T follicular helper cell (primary cell): ENCODE results near the gene HMGCLL1.

Experiments
- DNase-seq: peaks from one replicate; pipeline ENCODE4 v3.0.0-alpha.2; 2020; ENCODE audit warnings: low read depth

HMGCLL1 gene

DNA sequence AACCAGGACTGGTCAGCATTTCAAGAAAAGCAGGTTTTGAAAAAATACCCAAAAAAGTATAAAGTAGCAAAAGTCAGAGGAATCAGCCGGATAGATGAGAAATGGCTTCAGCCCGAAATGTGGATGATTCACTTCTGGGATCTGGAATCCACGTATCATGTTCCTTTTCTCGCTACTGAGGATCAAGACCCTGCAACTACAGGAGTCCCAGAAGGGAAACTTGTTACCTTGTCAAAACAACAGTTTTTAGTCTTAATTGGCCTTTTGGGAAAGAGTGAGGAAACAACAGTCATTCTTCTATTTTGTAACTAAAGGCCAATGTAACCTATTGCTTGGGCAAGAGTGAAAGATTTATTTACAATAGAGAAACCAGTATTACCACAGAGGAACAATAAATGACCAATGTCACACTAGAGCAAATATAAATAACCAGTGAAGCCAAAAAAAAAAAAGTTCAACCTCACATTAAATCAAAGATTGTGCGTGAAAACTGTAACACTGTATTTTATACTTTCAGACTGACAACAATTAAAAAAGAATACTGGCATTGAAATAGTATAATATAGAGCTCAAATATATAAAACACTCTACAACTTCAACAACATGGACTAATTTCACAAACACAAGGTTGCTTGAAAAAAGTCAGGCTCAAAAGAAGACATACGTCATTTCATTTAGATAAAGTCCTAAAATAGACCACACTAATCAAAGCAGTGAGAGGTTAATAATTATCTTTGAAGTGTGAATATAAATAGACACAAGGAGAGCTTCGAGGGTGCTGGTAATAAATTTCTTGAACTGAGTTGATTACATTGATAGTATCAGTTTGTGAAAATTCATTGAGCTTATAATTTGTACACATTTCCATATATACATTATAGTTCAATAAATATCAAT lies 135.5 kb downstream of the HMGCLL1 start:
- no peak for DNase-seq

DNA sequence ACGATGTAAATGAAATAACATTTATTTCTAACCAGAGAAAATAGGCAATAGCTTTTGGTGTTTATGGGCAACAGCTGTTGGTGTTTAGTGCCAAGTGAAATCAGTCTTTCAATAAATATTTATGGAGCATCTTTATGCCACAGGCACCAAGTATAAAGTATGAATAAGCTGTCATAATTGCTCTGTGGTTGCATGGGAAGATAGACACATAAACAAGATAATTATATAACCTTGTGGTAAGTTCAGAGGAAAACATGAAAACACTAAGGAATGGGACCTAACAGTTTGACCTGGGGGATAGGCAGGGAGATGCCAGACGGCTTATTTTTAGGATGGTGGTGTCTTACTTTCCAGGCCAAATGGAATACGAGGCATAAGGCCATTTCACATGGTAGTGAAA lies 140.8 kb downstream of the HMGCLL1 start:
- no peak for DNase-seq

DNA sequence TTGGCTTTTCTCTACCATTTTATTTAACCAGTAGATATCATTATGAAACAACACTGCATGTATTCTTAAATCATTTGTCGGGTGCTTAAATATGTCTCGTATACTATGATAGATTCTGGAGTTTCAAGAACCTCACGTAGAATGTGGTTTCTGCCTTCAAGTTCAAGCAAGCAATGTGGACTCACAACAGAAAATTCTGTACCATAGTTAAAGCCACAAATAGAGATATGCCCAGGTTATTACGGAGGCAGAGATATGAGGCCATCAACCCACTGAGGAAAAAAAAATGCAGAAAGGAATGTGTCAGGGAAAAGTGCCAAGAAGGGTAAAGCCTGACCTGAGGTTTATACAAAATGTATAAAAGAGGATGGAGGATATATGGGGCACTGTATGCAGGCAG lies 141.9 kb downstream of the HMGCLL1 start:
- no peak for DNase-seq

DNA sequence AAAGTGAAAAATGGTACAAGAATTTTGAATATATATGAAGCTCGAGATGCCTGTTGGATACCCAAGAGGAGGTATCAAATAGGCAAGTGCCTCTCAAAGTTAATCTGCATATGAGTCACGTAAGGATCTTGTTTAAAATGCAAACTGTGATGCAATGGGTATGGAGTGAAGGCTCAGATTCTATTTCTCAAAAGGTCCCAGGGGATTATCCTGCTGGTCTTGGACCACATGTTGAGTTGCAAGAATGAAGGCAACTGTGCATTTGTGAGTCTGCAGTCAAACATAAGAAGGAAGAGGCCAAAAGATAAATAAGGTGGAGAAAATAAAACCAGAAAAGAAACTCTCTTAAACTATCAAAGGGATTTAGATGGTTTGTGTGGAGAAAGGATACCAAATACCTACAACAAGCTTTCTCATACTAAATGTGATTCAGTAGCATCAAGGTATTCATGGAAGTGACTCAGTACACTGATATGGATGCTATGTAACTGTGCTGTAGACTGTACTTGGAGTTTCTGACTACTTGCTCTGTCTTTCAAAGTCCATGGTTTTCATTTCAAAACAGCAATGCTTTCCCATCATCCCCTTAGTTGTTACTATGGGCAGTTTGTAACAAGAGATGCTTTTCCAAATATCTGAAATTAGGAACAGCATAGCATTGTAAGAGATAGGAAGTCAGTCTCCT lies 145.4 kb downstream of the HMGCLL1 start:
- no peak for DNase-seq

DNA sequence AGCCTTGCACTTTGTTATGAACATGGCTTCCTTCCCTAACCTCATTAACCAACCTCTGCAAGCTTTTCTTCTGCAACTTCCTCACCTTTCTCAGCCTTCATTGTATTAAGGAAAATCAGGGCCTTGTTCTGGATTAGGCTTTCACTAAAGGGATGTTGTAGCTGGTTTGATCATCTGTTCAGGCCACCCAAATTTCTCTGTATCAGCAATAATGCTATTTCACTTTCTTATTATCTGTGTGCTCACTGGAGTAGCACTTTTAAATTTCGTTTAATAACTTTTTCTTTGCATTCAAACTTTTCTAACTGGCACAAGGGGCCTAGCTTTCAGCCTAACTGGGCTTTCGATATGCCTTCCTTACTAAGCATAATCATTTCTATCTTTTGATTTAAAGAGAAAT lies 155.1 kb downstream of the HMGCLL1 start:
- DNase-seq, result no peak

DNA sequence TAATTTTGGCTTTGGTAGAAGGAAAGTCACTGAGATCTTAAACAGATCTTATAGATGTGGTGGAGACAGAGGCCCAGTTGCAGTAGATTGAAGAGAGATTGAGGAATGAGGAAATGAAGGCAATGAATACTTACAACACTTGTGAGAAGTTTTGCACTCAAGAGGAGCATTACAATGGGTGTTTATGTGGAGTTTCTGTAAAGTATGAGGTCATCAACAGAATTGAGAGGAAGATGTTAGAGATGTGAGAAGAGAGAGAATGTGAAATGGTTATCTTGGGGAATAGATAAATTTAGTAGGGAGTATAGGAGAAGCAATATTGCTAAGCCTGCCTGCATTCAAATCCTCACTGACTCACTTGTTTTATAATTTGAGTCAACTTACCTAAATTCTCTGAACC lies 168.3 kb downstream of the HMGCLL1 start:
- no peak for DNase-seq

DNA sequence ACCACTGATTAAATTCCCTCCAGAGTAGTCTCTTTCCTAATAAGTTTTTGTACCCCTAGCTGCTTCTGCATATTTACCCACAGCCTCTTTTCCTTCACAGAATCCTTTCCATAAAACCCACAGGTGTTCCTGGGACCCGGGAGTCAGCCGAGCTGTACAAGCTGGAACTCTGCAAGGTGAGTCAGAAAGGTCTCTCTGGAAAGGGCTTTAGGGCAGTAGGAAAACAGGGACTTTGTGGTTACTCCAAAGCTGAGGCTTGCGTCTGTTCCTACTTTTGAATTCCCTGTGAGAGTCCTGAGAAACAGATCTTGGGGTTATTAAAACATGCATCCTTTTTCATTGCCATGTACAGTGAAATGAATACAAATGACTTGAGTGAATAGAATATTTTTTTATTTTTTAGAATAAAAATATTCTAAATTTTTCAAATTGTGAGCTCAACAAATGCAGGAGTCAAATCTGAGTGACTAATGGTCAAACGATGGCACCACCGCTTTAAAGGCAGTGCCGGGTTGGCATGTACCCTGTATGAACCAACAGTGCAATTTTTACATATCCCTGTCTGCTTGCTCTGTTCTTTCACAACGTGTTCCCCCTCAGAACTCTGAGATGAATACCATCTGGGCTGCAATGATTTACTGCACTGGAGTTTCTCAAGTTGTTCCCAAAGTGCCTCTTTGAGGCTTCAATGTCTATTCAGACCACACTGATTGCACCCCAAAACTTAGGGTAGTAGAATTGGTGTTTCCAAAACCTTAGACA lies 173.3 kb downstream of the HMGCLL1 start:
- DNase-seq, result no peak

DNA sequence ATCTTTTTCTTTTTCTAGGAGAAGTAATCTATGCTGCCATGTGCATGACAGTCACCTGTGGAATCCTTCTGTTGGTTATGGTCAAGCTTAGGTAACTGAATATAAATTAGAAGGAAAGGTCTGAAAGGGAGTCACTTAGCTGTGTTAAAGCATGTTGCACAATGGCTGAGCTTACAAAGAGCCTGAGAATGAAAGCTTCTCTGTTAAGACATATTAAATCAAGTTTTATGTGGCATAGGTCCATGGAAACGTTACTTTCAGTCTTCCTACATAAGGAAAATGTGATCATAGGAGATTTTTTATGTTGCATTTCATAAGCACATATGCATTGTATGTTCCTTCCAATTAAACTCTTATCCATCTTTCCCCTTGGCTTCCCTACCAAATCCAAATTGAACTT lies 179.6 kb downstream of the HMGCLL1 start:
- no peak for DNase-seq

DNA sequence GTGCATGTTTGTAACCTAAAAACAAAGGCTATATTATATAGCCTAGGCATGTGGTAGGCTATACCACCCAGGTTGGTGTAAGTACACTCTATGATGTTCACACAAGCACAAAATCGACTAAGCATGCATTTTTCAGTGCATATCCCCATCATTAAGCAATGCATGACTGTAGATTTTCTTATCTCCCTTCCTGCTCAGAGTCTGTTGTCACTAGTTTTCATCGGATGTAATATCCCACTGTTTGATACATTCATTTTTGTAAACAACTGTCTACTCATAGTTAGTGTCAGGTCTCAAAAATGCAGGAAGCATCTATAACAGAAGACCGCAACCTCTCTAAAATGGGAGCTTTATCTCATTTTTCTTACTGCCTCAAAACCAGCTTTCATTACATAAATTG lies 181.0 kb downstream of the HMGCLL1 start:
- DNase-seq, result no peak

DNA sequence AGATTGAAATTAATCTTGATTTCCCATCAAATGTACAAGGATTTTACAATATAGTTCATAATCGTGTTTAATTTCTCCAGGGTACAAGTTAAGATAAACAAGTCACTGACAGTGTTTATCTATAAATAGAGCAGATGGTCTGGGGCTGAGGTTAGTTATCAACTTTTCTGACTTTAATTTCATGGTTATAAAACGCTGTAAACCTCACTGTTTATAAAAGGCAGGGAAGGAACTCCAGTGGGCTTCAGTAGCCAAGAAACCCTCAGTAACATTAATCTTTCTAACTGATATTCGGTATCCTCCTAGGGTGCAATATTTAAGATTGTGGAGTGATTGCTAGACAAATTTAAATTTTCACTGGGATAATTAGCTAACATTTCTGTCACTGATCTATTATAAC lies 183.1 kb downstream of the HMGCLL1 start:
- DNase-seq, result no peak

DNA sequence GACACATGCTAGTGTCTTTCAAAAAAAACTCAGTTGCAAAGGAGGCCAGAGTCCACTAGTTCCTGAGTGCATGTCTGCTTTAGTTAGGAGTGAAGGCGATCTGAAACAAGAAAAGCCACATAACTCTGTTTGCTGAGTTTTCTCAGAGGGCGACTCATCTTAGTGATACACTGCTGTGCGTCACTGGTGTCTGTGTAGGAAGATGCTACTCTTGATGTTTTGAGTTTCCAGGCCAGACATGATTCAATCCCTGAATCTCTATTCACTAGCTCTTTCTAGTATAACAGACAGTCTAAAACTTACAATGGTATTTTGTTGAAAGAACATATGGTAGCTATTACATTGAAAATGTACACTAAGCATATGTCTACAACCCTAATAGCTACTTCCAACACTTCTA lies 190.8 kb downstream of the HMGCLL1 start:
- DNase-seq, result no peak
